ENCODE results near the gene MTFP1. TPM values are rescaled to one million over a fixed set of nuclear protein-coding genes. Genes with fewer than 3 reads are reported as not detected.
A peak's percentile ranks its signal among the peaks of the same experiment; 100 is the strongest.

Gene MTFP1
- total and polyA plus RNA-seq, 4 donors: 1.8 to 40.0 (median 25.5) TPM

GRCh38 chr22:30416837-30417236, 8.7 kb upstream of the MTFP1 start:
- TF ChIP-seq CTCF (IDR thresholded peaks at IDR 0.05; ENCODE audit: control extremely low read depth, extremely low read depth): no peak
- Histone ChIP-seq H3K9me3 (ENCODE audit: control insufficient read depth in 4 of 4, insufficient read depth in 3 of 4, low read length in 3 of 4) (peaks cover 0 to 1% (median 0%) of the 10 kb centered on the region in 4 donors), H3K9ac (ENCODE audit: insufficient read depth in 1 of 2, low read length in 2 of 2) (no peak overlapping the region), H3K4me3 (no peak overlapping the region), H3K36me3 (ENCODE audit: control insufficient read depth in 4 of 4, insufficient read depth in 4 of 4, low read length in 4 of 4) (peaks cover 8 to 24% (median 20%) of the 10 kb centered on the region in 4 donors), H3K27me3 (ENCODE audit: control insufficient read depth in 3 of 3, insufficient read depth in 3 of 3, low read length in 2 of 3) (no peaks in the 10 kb centered on the region), H3K27ac (ENCODE audit: low read depth in 1 of 2, low read length in 1 of 2) (no peak overlapping the region), H3K4me1 (ENCODE audit: control insufficient read depth in 5 of 5, insufficient read depth in 5 of 5, low read length in 5 of 5) (peaks cover 0 to 4% (median 0%) of the 10 kb centered on the region in 5 donors)
- DNase-seq (no peak), ATAC-seq (ENCODE audit: insufficient read depth, low FRiP score) (no peak)
- WGBS, 2 donors: 67 to 85% methylated on average over 1 of the region's 1 CpG

DNA sequence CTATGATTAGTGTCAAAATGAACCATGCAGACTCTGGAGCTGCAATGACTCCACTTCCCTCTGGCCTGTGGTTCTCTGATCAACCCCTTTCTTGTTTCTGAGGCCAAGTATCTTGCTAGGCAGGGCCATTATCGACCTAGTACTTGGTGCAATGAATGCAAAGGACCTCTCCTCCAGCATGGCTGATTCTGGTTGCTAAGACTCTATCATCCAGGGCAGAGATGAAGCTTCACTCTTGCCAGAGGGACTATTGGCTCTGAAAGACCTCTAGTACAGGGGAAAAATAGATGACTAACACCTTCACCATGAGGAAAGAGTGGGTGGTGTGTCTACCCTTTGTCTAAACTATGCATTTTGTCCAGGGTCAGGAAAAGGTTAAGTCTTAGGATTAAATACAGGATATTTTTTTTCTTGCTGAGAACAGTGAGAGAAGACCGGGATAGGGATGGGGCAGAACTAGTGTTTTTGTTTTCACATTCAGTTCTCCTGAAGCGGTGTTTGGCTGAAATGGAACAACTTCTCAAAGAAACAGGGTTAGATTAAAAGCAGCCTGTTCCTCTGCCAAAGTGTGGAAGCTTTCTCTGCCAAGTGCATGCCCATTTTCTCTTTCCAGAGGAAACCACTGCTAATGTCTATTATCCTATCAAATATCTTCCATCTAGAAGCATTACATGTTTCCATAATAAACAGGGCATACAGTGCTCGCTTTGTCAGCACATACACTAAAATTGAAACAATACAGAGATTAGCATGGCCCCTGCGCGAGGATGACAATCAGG, 5.0 kb upstream of the MTFP1 start:
- TF ChIP-seq CTCF (IDR thresholded peaks at IDR 0.05; ENCODE audit: control extremely low read depth, extremely low read depth): no peak
- 66 to 85% methylated on average over 6 of the region's 6 CpGs for WGBS, 2 donors
- H3K9me3 ChIP-seq (ENCODE audit: control insufficient read depth in 4 of 4, insufficient read depth in 3 of 4, low read length in 3 of 4): no peaks in the 10 kb centered on the region
- H3K27ac ChIP-seq (ENCODE audit: low read depth in 1 of 2, low read length in 1 of 2): no peak overlapping the region
- DNase-seq (no peak), ATAC-seq (ENCODE audit: insufficient read depth, low FRiP score) (no peak)
- H3K4me1 ChIP-seq (ENCODE audit: control insufficient read depth in 5 of 5, insufficient read depth in 5 of 5, low read length in 5 of 5): peaks cover 11 to 28% (median 15%) of the 10 kb centered on the region in 5 donors
- H3K27me3 ChIP-seq (ENCODE audit: control insufficient read depth in 3 of 3, insufficient read depth in 3 of 3, low read length in 2 of 3): no peaks in the 10 kb centered on the region
- no peak overlapping the region for H3K4me3 ChIP-seq
- no peak overlapping the region for H3K9ac ChIP-seq (ENCODE audit: insufficient read depth in 1 of 2, low read length in 2 of 2)
- peaks cover 6 to 18% (median 14%) of the 10 kb centered on the region in 4 donors for H3K36me3 ChIP-seq (ENCODE audit: control insufficient read depth in 4 of 4, insufficient read depth in 4 of 4, low read length in 4 of 4)

GRCh38 chr22:30421695-30422480, 3.7 kb upstream of the MTFP1 start:
- no peaks in the 10 kb centered on the region for H3K27me3 ChIP-seq (ENCODE audit: control insufficient read depth in 3 of 3, insufficient read depth in 3 of 3, low read length in 2 of 3)
- peaks cover 11 to 29% (median 17%) of the 10 kb centered on the region in 5 donors for H3K4me1 ChIP-seq (ENCODE audit: control insufficient read depth in 5 of 5, insufficient read depth in 5 of 5, low read length in 5 of 5)
- no peak for ATAC-seq (ENCODE audit: insufficient read depth, low FRiP score)
- peak overlapping the region; percentile 96 to 98 for H3K27ac ChIP-seq (ENCODE audit: low read depth in 1 of 2, low read length in 1 of 2)
- peaks cover 0 to 12% (median 9%) of the 10 kb centered on the region in 4 donors for H3K36me3 ChIP-seq (ENCODE audit: control insufficient read depth in 4 of 4, insufficient read depth in 4 of 4, low read length in 4 of 4)
- WGBS, 2 donors: 79 to 81% methylated on average over 8 of the region's 8 CpGs
- no peak for DNase-seq
- no peaks in the 10 kb centered on the region for H3K9me3 ChIP-seq (ENCODE audit: control insufficient read depth in 4 of 4, insufficient read depth in 3 of 4, low read length in 3 of 4)
- no peak overlapping the region for H3K4me3 ChIP-seq
- TF ChIP-seq CTCF (IDR thresholded peaks at IDR 0.05; ENCODE audit: control extremely low read depth, extremely low read depth): no peak
- peak overlapping the region; percentile 15 to 83 for H3K9ac ChIP-seq (ENCODE audit: insufficient read depth in 1 of 2, low read length in 2 of 2)

Data from lung (tissue), 12 donors.